Measurements from ENCODE around the gene NOXO1.
A peak's percentile ranks its signal among the peaks of the same experiment; 100 is the strongest.

NOXO1 gene

DNA sequence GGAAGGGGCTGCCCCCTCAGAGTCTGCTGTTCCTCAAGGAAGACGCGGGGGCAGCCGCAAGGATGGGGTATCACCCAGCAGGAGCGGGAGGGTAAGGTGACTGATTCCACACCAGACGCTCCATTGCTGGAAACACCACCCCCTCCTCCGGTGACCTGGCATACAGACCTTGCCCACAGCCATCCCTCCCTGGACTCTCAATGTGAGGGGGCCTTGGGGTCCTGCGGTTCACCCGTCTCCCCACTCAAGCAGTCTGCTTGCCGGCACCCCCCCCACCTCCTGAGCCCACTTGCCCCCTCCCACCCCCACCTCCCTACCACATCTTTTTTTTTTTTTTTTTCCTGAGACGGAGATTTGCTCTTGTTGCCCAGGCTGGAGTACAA lies 50.9 kb downstream of the NOXO1 start:
- H3K27ac ChIP-seq (ENCODE audit: low read length) = no peak overlapping the region
- peak overlapping the region; percentile 95 for H2AFZ ChIP-seq (ENCODE audit: low read depth, low read length)
- ATAC-seq (ENCODE audit: insufficient read depth, low read depth) = no peak

DNA sequence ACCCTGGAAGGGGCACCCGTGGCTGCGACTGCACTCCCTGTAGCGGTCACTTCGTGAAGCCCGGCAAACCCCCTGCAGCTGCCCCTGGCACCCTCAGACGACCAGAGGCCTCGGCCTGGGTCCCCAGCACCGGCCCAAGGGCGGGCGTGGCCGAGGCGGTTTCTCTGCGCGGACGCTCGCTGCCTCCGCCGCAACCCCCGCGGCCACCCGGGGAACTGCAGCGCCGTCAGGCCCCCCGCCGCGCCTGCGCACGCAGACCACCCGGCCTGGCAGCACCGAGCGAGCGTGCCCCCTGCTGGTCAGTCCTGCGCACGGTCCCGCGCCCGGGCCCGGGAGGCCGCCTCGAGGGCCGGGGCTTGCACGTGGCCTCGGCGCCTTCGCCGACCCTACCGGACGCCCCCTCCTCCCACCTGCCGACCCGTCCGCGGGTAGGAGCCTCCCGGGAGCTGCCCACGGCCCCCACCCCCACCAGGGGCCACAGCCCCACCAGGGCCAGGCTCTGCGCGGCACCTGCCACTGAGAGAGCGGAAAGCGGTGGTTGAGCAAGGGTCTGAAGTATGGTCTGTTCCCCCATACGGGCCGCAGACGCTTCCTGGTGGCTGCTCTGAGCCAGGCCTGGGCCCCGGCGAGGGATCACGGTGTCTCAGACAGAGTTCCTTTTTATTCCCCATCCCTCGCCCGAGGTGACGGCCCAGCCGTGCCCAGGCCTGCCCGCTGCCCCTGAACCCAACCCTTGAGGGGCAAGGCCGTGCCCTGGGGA lies 51.5 kb downstream of the NOXO1 start:
- Histone ChIP-seq H3K4me1 (ENCODE audit: insufficient read depth, low read length) (peaks cover 12% of the 10 kb centered on the region), H2AFZ (ENCODE audit: low read depth, low read length) (peak overlapping the region; percentile 95), H3K27ac (ENCODE audit: low read length) (peak overlapping the region; percentile 65; the same call in 1 of the 2 replicates), H3K4me2 (ENCODE audit: insufficient read depth, low read length) (peak overlapping the region; percentile 63), H3K9ac (ENCODE audit: low read depth, low read length) (peak overlapping the region; percentile 61), H3K79me2 (ENCODE audit: insufficient read depth, low read length) (no peaks in the 10 kb centered on the region), H3K9me3 (ENCODE audit: insufficient read depth, low read length, severe bottlenecking) (no peaks in the 10 kb centered on the region), H3K4me3 (ENCODE audit: low read depth in 1 of 2, low read length in 2 of 2) (peak overlapping the region; percentile 28 to 62; a peak in 3 of 4 replicates), H4K20me1 (ENCODE audit: insufficient read depth, low read length) (no peaks in the 10 kb centered on the region), H3K36me3 (ENCODE audit: insufficient read depth, low read length) (no peaks in the 10 kb centered on the region), H3K27me3 (ENCODE audit: insufficient read depth, low read length, poor library complexity) (no peaks in the 10 kb centered on the region)
- TF ChIP-seq EZH2 (IDR thresholded peaks at IDR 0.05; ENCODE audit: borderline replicate concordance, low read depth, low read length, severe bottlenecking) = no peak
- TF ChIP-seq, protein P1, sequence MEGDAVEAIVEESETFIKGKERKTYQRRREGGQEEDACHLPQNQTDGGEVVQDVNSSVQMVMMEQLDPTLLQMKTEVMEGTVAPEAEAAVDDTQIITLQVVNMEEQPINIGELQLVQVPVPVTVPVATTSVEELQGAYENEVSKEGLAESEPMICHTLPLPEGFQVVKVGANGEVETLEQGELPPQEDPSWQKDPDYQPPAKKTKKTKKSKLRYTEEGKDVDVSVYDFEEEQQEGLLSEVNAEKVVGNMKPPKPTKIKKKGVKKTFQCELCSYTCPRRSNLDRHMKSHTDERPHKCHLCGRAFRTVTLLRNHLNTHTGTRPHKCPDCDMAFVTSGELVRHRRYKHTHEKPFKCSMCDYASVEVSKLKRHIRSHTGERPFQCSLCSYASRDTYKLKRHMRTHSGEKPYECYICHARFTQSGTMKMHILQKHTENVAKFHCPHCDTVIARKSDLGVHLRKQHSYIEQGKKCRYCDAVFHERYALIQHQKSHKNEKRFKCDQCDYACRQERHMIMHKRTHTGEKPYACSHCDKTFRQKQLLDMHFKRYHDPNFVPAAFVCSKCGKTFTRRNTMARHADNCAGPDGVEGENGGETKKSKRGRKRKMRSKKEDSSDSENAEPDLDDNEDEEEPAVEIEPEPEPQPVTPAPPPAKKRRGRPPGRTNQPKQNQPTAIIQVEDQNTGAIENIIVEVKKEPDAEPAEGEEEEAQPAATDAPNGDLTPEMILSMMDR (IDR thresholded peaks at IDR 0.05; ENCODE audit: borderline replicate concordance, extremely low read depth, low read length, poor library complexity, severe bottlenecking) = peak; percentile 99
- peak; percentile 91 for DNase-seq
- peak; percentile 93 for ATAC-seq (ENCODE audit: insufficient read depth, low read depth)

More for the DNA sequence above, 50.9 kb downstream of the NOXO1 start:
- H3K27me3 ChIP-seq (ENCODE audit: insufficient read depth, low read length, poor library complexity) = no peaks in the 10 kb centered on the region
- H3K4me3 ChIP-seq (ENCODE audit: low read depth in 1 of 2, low read length in 2 of 2) = no peak overlapping the region
- H4K20me1 ChIP-seq (ENCODE audit: insufficient read depth, low read length) = no peaks in the 10 kb centered on the region
- H3K9ac ChIP-seq (ENCODE audit: low read depth, low read length) = peak overlapping the region; percentile 61
- H3K36me3 ChIP-seq (ENCODE audit: insufficient read depth, low read length) = no peaks in the 10 kb centered on the region
- TF ChIP-seq, protein P1 (IDR thresholded peaks at IDR 0.05; ENCODE audit: borderline replicate concordance, extremely low read depth, low read length, poor library complexity, severe bottlenecking) = no peak
- no peak for TF ChIP-seq EZH2 (IDR thresholded peaks at IDR 0.05; ENCODE audit: borderline replicate concordance, low read depth, low read length, severe bottlenecking)
- peaks cover 12% of the 10 kb centered on the region for H3K4me1 ChIP-seq (ENCODE audit: insufficient read depth, low read length)
- peak overlapping the region; percentile 63; the same call in 1 of the 2 replicates for H3K4me2 ChIP-seq (ENCODE audit: insufficient read depth, low read length)
- no peaks in the 10 kb centered on the region for H3K9me3 ChIP-seq (ENCODE audit: insufficient read depth, low read length, severe bottlenecking)
- no peak for DNase-seq
- no peaks in the 10 kb centered on the region for H3K79me2 ChIP-seq (ENCODE audit: insufficient read depth, low read length)

DNA sequence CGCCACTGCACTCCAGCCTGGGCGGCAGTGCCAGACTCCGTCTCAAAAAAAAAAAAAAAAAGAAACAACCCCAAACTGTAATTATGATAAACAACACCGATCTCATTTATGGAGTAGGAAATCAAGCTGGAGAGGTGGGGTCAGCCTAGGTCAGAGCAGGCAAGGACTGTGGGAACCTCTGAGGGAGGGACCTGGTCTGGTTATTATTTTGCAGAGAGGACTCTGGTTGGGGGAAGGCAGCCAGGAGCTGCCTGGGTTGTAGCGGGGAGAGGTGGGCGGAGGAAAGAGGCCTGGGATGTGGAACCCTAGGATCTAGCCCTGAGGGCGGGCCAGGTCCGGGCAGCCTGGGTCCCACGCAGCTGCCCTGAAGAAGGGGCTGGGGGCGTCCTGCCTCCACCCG lies 52.2 kb downstream of the NOXO1 start:
- TF ChIP-seq, protein P1 (IDR thresholded peaks at IDR 0.05; ENCODE audit: borderline replicate concordance, extremely low read depth, low read length, poor library complexity, severe bottlenecking) = no peak
- TF ChIP-seq EZH2 (IDR thresholded peaks at IDR 0.05; ENCODE audit: borderline replicate concordance, low read depth, low read length, severe bottlenecking) = no peak
- Histone ChIP-seq H3K27me3 (ENCODE audit: insufficient read depth, low read length, poor library complexity) (no peaks in the 10 kb centered on the region), H3K4me1 (ENCODE audit: insufficient read depth, low read length) (peaks cover 12% of the 10 kb centered on the region), H3K27ac (ENCODE audit: low read length) (peak overlapping the region; percentile 65), H3K9me3 (ENCODE audit: insufficient read depth, low read length, severe bottlenecking) (no peaks in the 10 kb centered on the region), H2AFZ (ENCODE audit: low read depth, low read length) (peak overlapping the region; percentile 74), H3K9ac (ENCODE audit: low read depth, low read length) (peak overlapping the region; percentile 61), H3K36me3 (ENCODE audit: insufficient read depth, low read length) (no peaks in the 10 kb centered on the region), H3K4me2 (ENCODE audit: insufficient read depth, low read length) (peak overlapping the region; percentile 63), H4K20me1 (ENCODE audit: insufficient read depth, low read length) (no peaks in the 10 kb centered on the region), H3K79me2 (ENCODE audit: insufficient read depth, low read length) (no peaks in the 10 kb centered on the region), H3K4me3 (ENCODE audit: low read depth in 1 of 2, low read length in 2 of 2) (peak overlapping the region; percentile 28 to 62; a peak in 3 of 4 replicates)
- peak; percentile 53 for ATAC-seq (ENCODE audit: insufficient read depth, low read depth)
- peak; percentile 41 for DNase-seq

Measured in DND-41 (cell line).